OCI-LY1 (cell line): Measurements from ENCODE around the gene OSBPL3.

ENCODE experiments used
- H2AFZ ChIP-seq: fragments of 200-600 bp; sonication (generic), shearing (Covaris generic); 2 replicates; pipeline ENCODE4 v1.6.0; 2014; ENCODE audit warnings: antibody characterized with exemption, mild to moderate bottlenecking, low read length
- H3F3A ChIP-seq: fragments of 200-600 bp; sonication (generic), shearing (Covaris generic); 2 replicates; pipeline ENCODE4 v1.6.0; 2014; ENCODE audit warnings: mild to moderate bottlenecking, antibody characterized with exemption, low read length, moderate library complexity; ENCODE audit not compliant: insufficient read depth
- H3K27ac ChIP-seq: fragments of 200-600 bp; sonication (generic); 2 replicates; pipeline ENCODE4 v1.5.1; 2014; ENCODE audit warnings: low read length, mixed run types, mild to moderate bottlenecking, low read depth; ENCODE audit not compliant: poor library complexity, severe bottlenecking
- H3K27me3 ChIP-seq: fragments of 200-600 bp; sonication (generic); 2 replicates; pipeline ENCODE4 v1.6.0; 2014; ENCODE audit warnings: antibody characterized with exemption, mild to moderate bottlenecking, low read length, moderate library complexity; ENCODE audit not compliant: insufficient read depth
- H3K36me3 ChIP-seq: fragments of 200-600 bp; sonication (generic); 2 replicates; pipeline ENCODE4 v1.6.1; 2014; ENCODE audit warnings: mild to moderate bottlenecking, antibody characterized with exemption, low read length, moderate library complexity, mixed read lengths; ENCODE audit not compliant: insufficient read depth
- H3K4me1 ChIP-seq: fragments of 200-600 bp; sonication (generic); 2 replicates; pipeline ENCODE4 v1.5.1; 2014; ENCODE audit warnings: mild to moderate bottlenecking, low read length, moderate library complexity; ENCODE audit not compliant: insufficient read depth, severe bottlenecking
- H3K4me2 ChIP-seq: fragments of 200-600 bp; sonication (generic), shearing (Covaris generic); 2 replicates; pipeline ENCODE4 v1.6.1; 2014; ENCODE audit warnings: low read length
- H3K4me3 ChIP-seq: fragments of 200-600 bp; sonication (generic); 2 replicates; pipeline ENCODE4 v1.5.1; 2014; ENCODE audit warnings: low read length, low read depth, mild to moderate bottlenecking, mixed read lengths; ENCODE audit not compliant: poor library complexity, severe bottlenecking
- H3K79me2 ChIP-seq: fragments of 200-600 bp; shearing (Covaris generic); 2 replicates; pipeline ENCODE4 v1.6.1; 2016; ENCODE audit warnings: mixed run types, low read length, mixed read lengths; ENCODE audit not compliant: insufficient read depth
- H3K9ac ChIP-seq: fragments of 200-600 bp; sonication (generic), shearing (Covaris generic); 2 replicates; pipeline ENCODE4 v1.6.1; 2014; ENCODE audit warnings: mild to moderate bottlenecking, low read length, mixed read lengths
- H3K9me2 ChIP-seq: fragments of 200-600 bp; sonication (generic), shearing (Covaris generic); 2 replicates; pipeline ENCODE4 v1.6.1; 2014; ENCODE audit warnings: low read depth, mild to moderate bottlenecking, low read length, mixed read lengths
- H3K9me3 ChIP-seq: fragments of 200-600 bp; shearing (Covaris generic); 2 replicates; pipeline ENCODE4 v1.6.1; 2014; ENCODE audit warnings: low read length, mixed read lengths
- H4K20me1 ChIP-seq: fragments of 200-600 bp; sonication (generic), shearing (Covaris generic); 2 replicates; pipeline ENCODE4 v1.6.0; 2016; ENCODE audit warnings: mild to moderate bottlenecking, low read length; ENCODE audit not compliant: insufficient read depth
- EZH2 ChIP-seq: fragments of 200-600 bp; sonication (generic), shearing (Covaris generic); IDR thresholded peaks from 2 replicates; pipeline ENCODE4 v1.8.0; 2017; ENCODE audit warnings: borderline replicate concordance, mixed run types, mild to moderate bottlenecking, antibody characterized with exemption, low read length, moderate library complexity, mixed read lengths
- TF ChIP-seq, protein P1 (sequence below): fragments of 200-600 bp; sonication (generic), shearing (Covaris generic); IDR thresholded peaks from 2 replicates; pipeline ENCODE4 v1.5.1; 2017; ENCODE audit warnings: mild to moderate bottlenecking, antibody characterized with exemption, low read length, moderate library complexity, mixed read lengths

Gene OSBPL3

DNA sequence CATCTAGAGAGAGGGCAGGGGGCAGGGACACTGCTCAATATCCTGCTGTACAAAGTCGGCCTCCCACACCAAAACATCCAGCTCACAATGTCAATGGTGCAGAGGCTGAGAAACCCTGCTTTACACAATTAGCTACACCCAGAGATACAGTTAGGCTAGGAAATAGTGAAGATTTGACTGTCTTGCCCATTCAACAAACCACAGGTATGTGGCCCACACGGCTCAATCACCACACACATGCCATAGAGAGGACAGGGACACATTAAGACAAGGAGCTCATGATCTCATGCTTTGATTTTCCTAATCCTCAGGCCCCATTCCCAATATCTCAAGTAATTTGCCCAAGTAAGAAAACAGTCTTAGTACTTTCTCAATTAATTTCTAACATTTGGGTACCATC, 110.4 kb downstream of the OSBPL3 start:
- no peak overlapping the region for H3K27ac ChIP-seq
- no peaks in the 10 kb centered on the region for H3K9me2 ChIP-seq
- H3K4me3 ChIP-seq = no peak overlapping the region
- H4K20me1 ChIP-seq = no peaks in the 10 kb centered on the region
- H3K36me3 ChIP-seq = peaks cover 72% of the 10 kb centered on the region
- H3K9me3 ChIP-seq = no peaks in the 10 kb centered on the region
- no peaks in the 10 kb centered on the region for H3K27me3 ChIP-seq
- H3K4me2 ChIP-seq = no peak overlapping the region
- no peak for TF ChIP-seq EZH2
- TF ChIP-seq, protein P1, sequence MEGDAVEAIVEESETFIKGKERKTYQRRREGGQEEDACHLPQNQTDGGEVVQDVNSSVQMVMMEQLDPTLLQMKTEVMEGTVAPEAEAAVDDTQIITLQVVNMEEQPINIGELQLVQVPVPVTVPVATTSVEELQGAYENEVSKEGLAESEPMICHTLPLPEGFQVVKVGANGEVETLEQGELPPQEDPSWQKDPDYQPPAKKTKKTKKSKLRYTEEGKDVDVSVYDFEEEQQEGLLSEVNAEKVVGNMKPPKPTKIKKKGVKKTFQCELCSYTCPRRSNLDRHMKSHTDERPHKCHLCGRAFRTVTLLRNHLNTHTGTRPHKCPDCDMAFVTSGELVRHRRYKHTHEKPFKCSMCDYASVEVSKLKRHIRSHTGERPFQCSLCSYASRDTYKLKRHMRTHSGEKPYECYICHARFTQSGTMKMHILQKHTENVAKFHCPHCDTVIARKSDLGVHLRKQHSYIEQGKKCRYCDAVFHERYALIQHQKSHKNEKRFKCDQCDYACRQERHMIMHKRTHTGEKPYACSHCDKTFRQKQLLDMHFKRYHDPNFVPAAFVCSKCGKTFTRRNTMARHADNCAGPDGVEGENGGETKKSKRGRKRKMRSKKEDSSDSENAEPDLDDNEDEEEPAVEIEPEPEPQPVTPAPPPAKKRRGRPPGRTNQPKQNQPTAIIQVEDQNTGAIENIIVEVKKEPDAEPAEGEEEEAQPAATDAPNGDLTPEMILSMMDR = no peak
- H3K4me1 ChIP-seq = peaks cover 33% of the 10 kb centered on the region
- no peaks in the 10 kb centered on the region for H3F3A ChIP-seq
- no peaks in the 10 kb centered on the region for H3K79me2 ChIP-seq
- no peak overlapping the region for H2AFZ ChIP-seq
- no peak overlapping the region for H3K9ac ChIP-seq

DNA sequence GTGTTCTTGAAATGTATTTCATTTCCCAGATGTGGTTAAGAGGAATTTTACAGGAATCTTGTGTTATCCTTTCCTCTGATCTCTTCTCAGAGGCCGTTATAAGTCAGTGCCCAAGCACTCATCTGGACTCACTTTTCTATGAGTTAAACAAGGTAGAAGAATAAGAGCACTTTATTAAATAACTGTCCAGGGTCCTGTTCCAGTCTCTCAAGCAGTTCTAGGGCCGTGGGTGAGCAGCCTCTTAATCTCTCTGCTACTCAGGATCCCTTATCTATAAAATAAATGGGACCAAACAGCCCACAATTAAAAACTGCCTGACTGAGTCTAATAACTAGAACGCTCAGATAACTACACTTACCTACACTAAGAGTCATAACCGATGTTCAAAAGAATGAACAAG, 111.2 kb downstream of the OSBPL3 start:
- H3F3A ChIP-seq = no peaks in the 10 kb centered on the region
- H3K4me3 ChIP-seq = no peak overlapping the region
- no peaks in the 10 kb centered on the region for H3K79me2 ChIP-seq
- no peaks in the 10 kb centered on the region for H3K9me2 ChIP-seq
- no peak overlapping the region for H2AFZ ChIP-seq
- no peak for TF ChIP-seq EZH2
- TF ChIP-seq, protein P1 = no peak
- peaks cover 25% of the 10 kb centered on the region for H3K4me1 ChIP-seq
- peaks cover 81% of the 10 kb centered on the region for H3K36me3 ChIP-seq
- no peaks in the 10 kb centered on the region for H3K9me3 ChIP-seq
- H4K20me1 ChIP-seq = no peaks in the 10 kb centered on the region
- H3K27ac ChIP-seq = no peak overlapping the region
- no peak overlapping the region for H3K9ac ChIP-seq
- no peaks in the 10 kb centered on the region for H3K27me3 ChIP-seq
- H3K4me2 ChIP-seq = no peak overlapping the region

DNA sequence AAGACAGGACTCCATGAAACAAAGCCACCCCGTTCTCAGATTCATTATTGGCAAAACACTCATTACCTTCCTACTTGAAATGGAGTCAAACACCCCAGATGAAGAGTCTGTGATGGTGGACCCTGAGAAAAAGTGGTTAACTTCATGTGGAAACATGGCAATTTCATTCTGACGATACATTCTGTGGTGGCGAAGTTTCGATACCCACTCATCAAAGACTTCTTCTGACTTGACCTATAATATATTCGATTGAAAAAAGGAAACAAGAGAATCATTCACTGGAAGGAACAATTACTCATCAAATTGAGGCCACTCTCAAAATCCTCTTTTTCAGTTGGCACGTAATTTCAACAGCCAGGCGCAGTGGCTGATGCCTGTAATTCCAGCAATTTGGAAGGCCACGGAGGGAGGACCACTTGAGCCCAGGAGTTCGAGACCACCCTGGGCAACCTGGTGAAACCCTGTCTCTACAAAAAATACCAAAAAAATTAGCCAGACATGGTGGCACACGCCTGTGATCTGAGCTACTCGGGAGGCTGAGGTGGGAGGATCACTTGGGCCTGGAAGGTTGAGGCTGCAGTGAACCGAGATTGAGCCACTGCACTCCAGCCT, 113.9 kb downstream of the OSBPL3 start:
- H2AFZ ChIP-seq = no peak overlapping the region
- no peaks in the 10 kb centered on the region for H3K27me3 ChIP-seq

More for the DNA sequence above, 113.9 kb downstream of the OSBPL3 start:
- no peak overlapping the region for H3K27ac ChIP-seq
- H3K9me2 ChIP-seq = no peaks in the 10 kb centered on the region
- H3K4me2 ChIP-seq = no peak overlapping the region
- H3F3A ChIP-seq = no peaks in the 10 kb centered on the region
- H4K20me1 ChIP-seq = no peaks in the 10 kb centered on the region
- peaks cover 2% of the 10 kb centered on the region; the same call in 1 of the 2 replicates for H3K9me3 ChIP-seq
- H3K4me1 ChIP-seq = no peaks in the 10 kb centered on the region
- no peak overlapping the region for H3K9ac ChIP-seq
- TF ChIP-seq EZH2 = no peak
- TF ChIP-seq, protein P1 = no peak
- H3K4me3 ChIP-seq = no peak overlapping the region
- no peaks in the 10 kb centered on the region for H3K79me2 ChIP-seq
- H3K36me3 ChIP-seq = peaks cover 98% of the 10 kb centered on the region
